ENCODE data around the gene ULBP2. TPM values are rescaled to one million over a fixed set of nuclear protein-coding genes. Genes with fewer than 3 reads are reported as not detected.
A peak's percentile ranks its signal among the peaks of the same experiment; 100 is the strongest.
"Not testable (repeated sequence)": the region's sequence is repeated elsewhere in the genome, so short reads cannot be mapped to it uniquely, and the experiment has no call there.

The ULBP2 gene
- total RNA-seq, 1 donor from 2014 or later = 2.0 TPM

DNA sequence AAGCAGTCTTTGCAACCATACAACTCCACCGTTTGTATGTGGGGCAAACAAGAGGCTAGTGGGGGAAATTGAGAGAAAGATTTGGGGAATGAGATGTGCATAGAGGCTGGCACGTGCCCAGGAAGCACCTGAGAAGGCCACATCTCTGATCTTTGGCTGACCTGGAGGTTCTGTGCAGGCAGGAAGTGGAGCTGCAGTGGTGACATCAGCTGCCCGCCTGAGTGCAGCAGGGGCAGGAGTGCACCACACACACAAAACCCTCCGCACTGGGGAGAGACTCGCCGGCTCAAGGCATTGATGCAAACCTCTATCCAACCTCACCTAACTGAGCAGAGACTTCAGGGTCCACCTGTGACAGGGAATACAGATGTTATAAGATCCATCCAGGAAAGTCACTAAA lies 32.6 kb downstream of the ULBP2 start:
- not testable (repeated sequence) for DNase-seq

DNA sequence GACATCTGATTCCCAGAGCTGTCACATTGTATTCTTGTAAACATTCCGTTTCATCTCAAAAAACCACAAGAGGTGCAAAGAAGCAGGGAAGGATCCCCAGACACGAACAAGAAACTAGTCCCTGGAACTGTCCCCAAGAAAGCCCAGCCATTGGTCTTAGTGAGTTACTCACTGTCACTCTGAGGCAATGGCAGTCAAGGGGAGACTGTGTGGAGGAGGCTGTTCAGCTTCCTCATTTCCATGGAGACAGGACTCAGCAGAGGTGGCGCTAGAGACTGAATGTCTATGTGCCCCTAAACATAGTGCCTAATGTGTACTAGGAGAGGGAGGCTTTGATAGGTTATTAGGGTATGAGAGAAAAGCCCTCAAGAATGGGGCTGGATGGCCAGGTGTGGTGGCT lies 33.0 kb downstream of the ULBP2 start:
- DNase-seq = no peak

GRCh38 chr6:149975400-149975799 lies 33.6 kb downstream of the ULBP2 start:
- no peak for DNase-seq

DNA sequence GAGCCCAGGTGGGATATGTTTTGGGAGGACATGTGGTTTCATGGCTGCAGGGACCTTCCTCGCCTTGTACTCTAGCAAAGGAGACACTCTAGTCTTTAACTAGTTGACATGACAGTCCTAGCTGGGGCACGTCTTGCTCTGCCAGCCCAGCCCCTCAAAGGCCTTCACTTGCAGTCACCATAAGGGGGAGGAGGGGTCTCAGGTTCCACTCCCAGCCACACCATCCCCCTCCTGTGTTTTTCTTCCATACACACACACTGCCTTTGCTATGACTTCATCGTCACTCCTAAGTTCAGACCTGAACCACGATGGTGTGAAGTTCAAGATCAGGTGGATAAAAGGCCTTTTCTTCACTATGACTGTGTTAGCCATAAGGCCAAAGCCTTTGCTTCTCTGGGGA lies 35.4 kb downstream of the ULBP2 start:
- no peak for DNase-seq

DNA sequence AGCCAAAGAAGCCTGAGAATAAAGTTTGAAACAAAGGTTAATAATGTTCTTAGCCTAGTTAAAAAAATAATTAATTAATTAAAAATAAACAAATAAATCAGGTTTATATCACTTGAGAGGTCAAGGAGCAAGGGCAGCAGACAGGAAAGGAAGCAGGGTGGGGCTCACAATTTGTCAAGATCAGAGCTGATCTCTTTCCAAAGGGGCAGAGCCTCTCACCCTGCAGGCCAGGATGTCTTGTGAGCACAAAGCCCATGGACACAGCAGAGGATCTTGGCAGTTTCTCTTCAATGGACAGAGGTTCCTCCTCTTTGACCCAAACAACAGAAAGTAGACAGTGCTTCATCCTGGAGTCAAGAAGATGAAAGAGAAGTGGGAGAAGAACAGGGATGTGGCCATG lies 36.8 kb downstream of the ULBP2 start:
- no peak for DNase-seq

GRCh38 chr6:149979293-149979692 lies 37.5 kb downstream of the ULBP2 start:
- DNase-seq = no peak

GRCh38 chr6:149983145-149983544 lies 41.3 kb downstream of the ULBP2 start:
- no peak for DNase-seq

GRCh38 chr6:149984773-149985172 lies 43.0 kb downstream of the ULBP2 start:
- DNase-seq = no peak

DNA sequence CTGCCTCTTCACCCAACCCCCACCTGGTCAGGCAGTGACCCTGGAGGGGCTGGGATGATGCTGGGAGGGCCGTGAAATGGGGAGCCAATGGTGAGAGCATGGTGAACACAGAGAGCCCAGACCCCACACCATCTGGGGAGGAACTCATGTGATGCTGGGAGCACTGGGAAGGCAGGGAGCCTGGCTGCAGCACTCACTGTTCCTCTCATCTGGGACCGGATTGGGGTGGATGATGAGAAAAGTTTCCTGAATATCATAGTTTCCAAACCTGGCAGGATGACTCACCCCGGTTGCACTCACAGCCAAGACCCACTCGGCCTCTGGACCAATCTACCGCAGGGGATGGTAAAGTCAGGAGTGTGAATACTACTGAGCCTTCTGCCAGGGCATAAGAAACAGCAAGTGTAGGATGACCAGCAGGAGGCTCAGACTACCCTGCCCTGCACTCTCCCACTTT lies 43.7 kb downstream of the ULBP2 start:
- DNase-seq = peak; percentile 26

GRCh38 chr6:149987602-149988107 lies 45.8 kb downstream of the ULBP2 start:
- DNase-seq = no peak

DNA sequence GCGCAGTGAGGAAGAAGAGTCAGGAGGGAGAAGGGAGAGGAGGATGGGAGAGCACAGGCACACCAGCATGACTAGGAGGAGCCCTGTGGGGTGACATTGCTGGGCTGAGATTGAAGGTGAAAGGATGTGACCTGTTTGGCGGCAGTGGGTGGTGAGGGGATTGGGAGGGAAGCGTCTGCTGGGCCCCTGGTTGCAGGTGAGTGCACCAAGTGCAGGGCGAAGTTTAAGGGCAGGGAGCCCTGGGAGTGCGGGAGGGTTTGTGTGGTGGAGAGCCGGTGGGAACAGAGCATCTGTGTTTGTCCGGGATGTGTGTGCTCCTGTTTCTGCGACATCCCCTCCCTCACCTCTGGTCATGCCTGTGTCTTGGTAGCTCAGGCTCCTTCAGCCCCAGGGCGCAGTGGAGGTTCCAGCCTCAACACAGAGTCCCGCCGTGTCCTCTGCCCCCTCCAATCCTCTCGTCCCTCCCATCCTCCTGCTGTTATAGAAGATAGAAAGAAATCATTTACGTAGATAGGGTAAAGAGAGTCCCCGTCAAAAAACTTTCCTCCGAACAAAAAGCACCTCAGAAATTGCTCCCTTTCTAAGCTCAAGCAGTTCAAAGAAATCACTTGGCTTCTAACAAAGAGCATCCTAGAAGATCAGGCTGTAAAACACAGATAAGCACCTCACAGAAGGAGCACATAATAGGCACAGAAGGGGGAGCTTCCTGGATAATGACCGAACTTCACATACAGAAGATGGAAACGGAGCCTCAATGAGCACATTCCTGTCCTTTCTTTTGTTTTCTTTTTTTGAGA lies 46.9 kb downstream of the ULBP2 start:
- no peak for DNase-seq

GRCh38 chr6:149990212-149990660 lies 48.4 kb downstream of the ULBP2 start:
- DNase-seq = no peak

- DNase-seq = no peak
Observed at GRCh38 chr6:149990661-149991471, 49.1 kb downstream of the ULBP2 start.

DNA sequence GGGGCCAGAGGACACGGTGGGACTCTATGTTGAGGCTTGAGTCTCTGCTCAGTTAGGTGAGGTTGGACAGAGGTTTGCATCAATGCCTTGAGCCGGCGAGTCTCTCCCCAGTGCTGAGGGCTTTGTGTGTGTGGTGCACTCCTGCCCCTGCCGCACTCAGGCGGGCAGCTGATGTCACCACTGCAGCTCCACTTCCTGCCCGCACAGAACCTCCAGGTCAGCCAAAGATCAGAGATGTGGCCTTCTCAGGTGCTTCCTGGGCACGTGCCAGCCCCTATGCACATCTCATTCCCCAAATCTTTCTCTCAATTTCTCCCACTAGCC lies 49.6 kb downstream of the ULBP2 start:
- not testable (repeated sequence) for DNase-seq

DNA sequence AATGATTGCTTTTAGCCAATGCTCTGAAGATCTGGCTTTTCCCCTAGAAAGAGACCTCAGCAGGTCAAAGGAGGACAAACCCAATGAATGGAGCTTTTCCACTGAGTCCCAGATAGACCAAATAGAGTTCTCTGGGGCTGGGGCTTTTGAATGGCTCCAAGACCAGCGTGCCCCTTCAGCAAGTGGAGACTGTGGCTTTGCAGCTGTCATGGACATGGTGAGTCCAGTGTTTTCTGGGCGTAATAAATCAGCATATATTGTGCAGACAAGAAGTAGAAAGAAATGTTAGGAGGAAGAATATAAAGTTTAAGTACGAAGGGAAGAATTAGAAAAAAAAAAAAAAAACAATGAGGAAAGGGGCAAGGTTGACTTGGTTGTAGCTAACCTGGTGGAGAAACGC lies 50.0 kb downstream of the ULBP2 start:
- no peak for DNase-seq

- DNase-seq = no peak
Observed at GRCh38 chr6:149995235-149995750, 53.5 kb downstream of the ULBP2 start.

GRCh38 chr6:149995971-149996370 lies 54.2 kb downstream of the ULBP2 start:
- DNase-seq = no peak

Other genes starting within 250 kb of the ULBP2 start
- gene LATS1, start 223.9 kb upstream of the ULBP2 start, total RNA-seq = 9.9 and 13.1 TPM in 2 replicates
- 29.3 and 31.0 TPM in 2 replicates for gene NUP43, start 195.5 kb upstream of the ULBP2 start, total RNA-seq
- 132 and 137 TPM in 2 replicates for gene PCMT1, start 192.3 kb upstream of the ULBP2 start, total RNA-seq
- gene LRP11, start 77.7 kb upstream of the ULBP2 start, total RNA-seq = 13.3 and 37.6 TPM in 2 replicates
- gene RAET1E, start 43.9 kb upstream of the ULBP2 start, total RNA-seq = 0.09 TPM in 1 of 2 replicates, not detected in the other
- not detected in 2 replicates for gene RAET1G, start 18.9 kb upstream of the ULBP2 start, total RNA-seq
- 0.17 and 0.23 TPM in 2 replicates for gene ULBP1, start 21.9 kb downstream of the ULBP2 start, total RNA-seq
- not detected in 2 replicates for gene RAET1L, start 83.5 kb downstream of the ULBP2 start, total RNA-seq
- 6.0 and 14.9 TPM in 2 replicates for gene ULBP3, start 127.1 kb downstream of the ULBP2 start, total RNA-seq
- not detected in 2 replicates for gene PPP1R14C, start 201.0 kb downstream of the ULBP2 start, total RNA-seq